ENCODE data around the gene FOSL1.
A peak's percentile ranks its signal among the peaks of the same experiment; 100 is the strongest.

GRCh38 chr11:65857853-65858680 lies 42.1 kb downstream of the FOSL1 start, which contains the start of gene CFL1:
- peak; percentile 98 for TF ChIP-seq TAF1 (conservative IDR thresholded peaks at IDR 0.05)
- peak; percentile 87 for TF ChIP-seq SP1 (IDR thresholded peaks at IDR 0.05)
- TF ChIP-seq CTCF (IDR thresholded peaks at IDR 0.05; ENCODE audit: low read depth, low read length, missing input control) = no peak
- no peak for TF ChIP-seq FOXA2 (IDR thresholded peaks at IDR 0.05)
- TF ChIP-seq REST (IDR thresholded peaks at IDR 0.05) = peak; percentile 73
- TF ChIP-seq NR2F2 (IDR thresholded peaks at IDR 0.05) = no peak
- TF ChIP-seq EGR1 (IDR thresholded peaks at IDR 0.05; ENCODE audit: low read depth in 2 of 2) = peak in 1 of 2 donors; percentile 33
- TF ChIP-seq JUND (IDR thresholded peaks at IDR 0.05) = peak in 1 of 2 donors; percentile 17
- TF ChIP-seq GABPA (IDR thresholded peaks at IDR 0.05 in 1 of 2, conservative IDR thresholded peaks at IDR 0.05 in 1 of 2) = peak; percentile 80 to 95
- peak; percentile 20 for TF ChIP-seq MAX (IDR thresholded peaks at IDR 0.05)
- peak in 1 of 2 donors; percentile 6 for TF ChIP-seq RAD21 (IDR thresholded peaks at IDR 0.05)

All from liver (tissue), 3 donors.